ENCODE results near the gene DIP2A.

GRCh38 chr21:46492851-46493250, 34.2 kb downstream of the DIP2A start:
- TF ChIP-seq ETV5 (CRISPR knock-in tag; IDR thresholded peaks at IDR 0.05; ENCODE audit: borderline replicate concordance) (no peak), ZBTB4 (CRISPR knock-in tag; IDR thresholded peaks at IDR 0.05; ENCODE audit: borderline replicate concordance) (no peak), SATB2 (CRISPR knock-in tag; IDR thresholded peaks at IDR 0.05) (no peak), AGO2 (optimal IDR thresholded peaks at IDR 0.05; ENCODE audit: low read depth, low read length) (no peak), ZBED4 (CRISPR knock-in tag; IDR thresholded peaks at IDR 0.05; ENCODE audit: borderline replicate concordance) (no peak)
- TF ChIP-seq, protein P1, sequence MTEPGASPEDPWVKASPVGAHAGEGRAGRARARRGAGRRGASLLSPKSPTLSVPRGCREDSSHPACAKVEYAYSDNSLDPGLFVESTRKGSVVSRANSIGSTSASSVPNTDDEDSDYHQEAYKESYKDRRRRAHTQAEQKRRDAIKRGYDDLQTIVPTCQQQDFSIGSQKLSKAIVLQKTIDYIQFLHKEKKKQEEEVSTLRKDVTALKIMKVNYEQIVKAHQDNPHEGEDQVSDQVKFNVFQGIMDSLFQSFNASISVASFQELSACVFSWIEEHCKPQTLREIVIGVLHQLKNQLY (CRISPR knock-in tag; IDR thresholded peaks at IDR 0.05), result no peak
- TF ChIP-seq, protein P2, sequence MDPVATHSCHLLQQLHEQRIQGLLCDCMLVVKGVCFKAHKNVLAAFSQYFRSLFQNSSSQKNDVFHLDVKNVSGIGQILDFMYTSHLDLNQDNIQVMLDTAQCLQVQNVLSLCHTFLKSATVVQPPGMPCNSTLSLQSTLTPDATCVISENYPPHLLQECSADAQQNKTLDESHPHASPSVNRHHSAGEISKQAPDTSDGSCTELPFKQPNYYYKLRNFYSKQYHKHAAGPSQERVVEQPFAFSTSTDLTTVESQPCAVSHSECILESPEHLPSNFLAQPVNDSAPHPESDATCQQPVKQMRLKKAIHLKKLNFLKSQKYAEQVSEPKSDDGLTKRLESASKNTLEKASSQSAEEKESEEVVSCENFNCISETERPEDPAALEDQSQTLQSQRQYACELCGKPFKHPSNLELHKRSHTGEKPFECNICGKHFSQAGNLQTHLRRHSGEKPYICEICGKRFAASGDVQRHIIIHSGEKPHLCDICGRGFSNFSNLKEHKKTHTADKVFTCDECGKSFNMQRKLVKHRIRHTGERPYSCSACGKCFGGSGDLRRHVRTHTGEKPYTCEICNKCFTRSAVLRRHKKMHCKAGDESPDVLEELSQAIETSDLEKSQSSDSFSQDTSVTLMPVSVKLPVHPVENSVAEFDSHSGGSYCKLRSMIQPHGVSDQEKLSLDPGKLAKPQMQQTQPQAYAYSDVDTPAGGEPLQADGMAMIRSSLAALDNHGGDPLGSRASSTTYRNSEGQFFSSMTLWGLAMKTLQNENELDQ (CRISPR knock-in tag; IDR thresholded peaks at IDR 0.05; ENCODE audit: borderline replicate concordance), result no peak

All from HepG2 (cell line).